ENCODE results near the gene GATA1.

The GATA1 gene

GRCh38 chrX:48839686-48840085 is 53.3 kb downstream of the GATA1 start:
- FAIRE-seq: no peak
- DNase-seq (ENCODE audit: insufficient read length, low spot score): no peak

All from GM19239 (cell line).